Measurements from ENCODE around the gene TEX12. TPM values are rescaled to one million over a fixed set of nuclear protein-coding genes. Genes with fewer than 3 reads are reported as not detected.
A peak's percentile ranks its signal among the peaks of the same experiment; 100 is the strongest.
"Not testable (repeated sequence)": the region's sequence is repeated elsewhere in the genome, so short reads cannot be mapped to it uniquely, and the experiment has no call there.

The TEX12 gene
- total and polyA plus RNA-seq, 9 of the 15 experiments (the other 6 are each of a cell fraction or from before 2014, with no cell fraction given): 0.10 to 2.3 (median 0.67) TPM; not detected in 1

GRCh38 chr11:112195113-112195512, 27.9 kb downstream of the TEX12 start:
- intact Hi-C loops (cut with micrococcal nuclease); H3K27me3 ChIP-seq (ENCODE audit: control insufficient read depth in 2 of 2, insufficient read depth in 2 of 2, low read length in 2 of 2); H2AFZ ChIP-seq (ENCODE audit: low read depth, low read length); BruUV-seq (replicated peaks); DNase-seq (ENCODE audit: extremely low read depth in 1 of 4, low spot score in 3 of 4); H3K79me2 ChIP-seq (ENCODE audit: control insufficient read depth, insufficient read depth, low read length); H3K4me3 ChIP-seq; H4K20me1 ChIP-seq (replicated peaks; ENCODE audit: control insufficient read depth, insufficient read depth, low read length); POLR2A ChIA-PET; FAIRE-seq; H3K36me3 ChIP-seq (ENCODE audit: control insufficient read depth, insufficient read depth, low read length); in situ Hi-C loops (cut with MboI); H3K27ac ChIP-seq (ENCODE audit: extremely low read depth, low read depth, low read length); H3K9me3 ChIP-seq (replicated peaks; ENCODE audit: control insufficient read depth, insufficient read depth, low read depth, low read length); H3K9ac ChIP-seq (ENCODE audit: insufficient read depth in 1 of 2, low read depth in 2 of 2, low read length in 2 of 2); H3K9me1 ChIP-seq (ENCODE audit: control insufficient read depth, insufficient read depth, low read length); H3K4me1 ChIP-seq (replicated peaks in 1 of 2; ENCODE audit: control insufficient read depth in 2 of 2, insufficient read depth in 2 of 2, low read length in 2 of 2); H3K4me2 ChIP-seq (ENCODE audit: insufficient read depth, low read length); ATAC-seq; TF ChIP-seq CEBPG (CRISPR knock-in tag; IDR thresholded peaks at IDR 0.05): not testable (repeated sequence)
- 0 out of 4 replicates have a peak, but pooled peaks of 1 of the 2 experiments have one; percentile 30 for TF ChIP-seq CEBPG (tag; conservative IDR thresholded peaks at IDR 0.05 in 1 of 2, IDR thresholded peaks at IDR 0.05 in 1 of 2)
- TF ChIP-seq CEBPB (tag; IDR thresholded peaks at IDR 0.05): 0 out of 2 replicates have a peak, but pooled peaks have one; percentile 37
- 12% methylated on average over 9 of the region's 11 CpGs for WGBS (ENCODE audit: insufficient coverage, low coverage, missing lambda C conversion rate)
- CTCF ChIA-PET (ENCODE audit: low intra/inter-chr PET ratio): interaction anchor here (0.6 kb wide), 1 partner anchor 66 kb away, joined by 3 read pairs; no protein-coding TSS in a partner anchor

DNA sequence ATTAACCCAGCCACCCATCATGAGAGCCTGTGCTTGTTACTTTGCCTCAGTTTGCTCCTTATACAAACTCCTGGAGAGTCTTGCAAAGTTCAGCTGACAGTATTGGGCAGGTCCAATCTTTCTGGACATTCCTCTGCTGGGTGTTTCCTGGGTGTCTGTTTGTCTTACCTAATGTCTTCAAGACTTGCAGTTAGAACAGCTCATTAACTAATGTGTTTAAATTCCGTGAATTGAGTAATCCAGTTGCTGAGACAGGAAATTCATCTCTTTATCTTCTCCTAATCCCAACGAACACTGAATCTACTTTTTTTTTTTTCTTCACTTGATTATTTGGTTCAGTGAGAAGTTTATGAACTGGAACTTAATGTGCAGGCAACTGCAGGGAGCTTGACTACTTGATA, 28.8 kb downstream of the TEX12 start:
- Histone ChIP-seq H3K4me3 (no peak overlapping the region), H3K9me3 (replicated peaks; ENCODE audit: control insufficient read depth, insufficient read depth, low read depth, low read length) (no peaks in the 10 kb centered on the region), H3K4me2 (ENCODE audit: insufficient read depth, low read length) (no peak overlapping the region), H3K27me3 (ENCODE audit: control insufficient read depth in 2 of 2, insufficient read depth in 2 of 2, low read length in 2 of 2) (no peaks in the 10 kb centered on the region), H3K4me1 (replicated peaks in 1 of 2; ENCODE audit: control insufficient read depth in 2 of 2, insufficient read depth in 2 of 2, low read length in 2 of 2) (no peaks in the 10 kb centered on the region), H3K79me2 (ENCODE audit: control insufficient read depth, insufficient read depth, low read length) (no peaks in the 10 kb centered on the region), H2AFZ (ENCODE audit: low read depth, low read length) (no peak overlapping the region), H3K9ac (ENCODE audit: insufficient read depth in 1 of 2, low read depth in 2 of 2, low read length in 2 of 2) (no peak overlapping the region), H3K27ac (ENCODE audit: extremely low read depth, low read depth, low read length) (no peak overlapping the region), H3K9me1 (ENCODE audit: control insufficient read depth, insufficient read depth, low read length) (no peaks in the 10 kb centered on the region), H3K36me3 (ENCODE audit: control insufficient read depth, insufficient read depth, low read length) (no peaks in the 10 kb centered on the region), H4K20me1 (replicated peaks; ENCODE audit: control insufficient read depth, insufficient read depth, low read length) (no peaks in the 10 kb centered on the region)
- in situ Hi-C loops (cut with MboI): no loop called here
- ChIA-PET CTCF (ENCODE audit: low intra/inter-chr PET ratio) (interaction anchor here (0.6 kb wide), 1 partner anchor 65 kb away, joined by 3 read pairs; no protein-coding TSS in a partner anchor), POLR2A (interaction anchor here (0.7 kb wide), 1 partner anchor 853 kb away, joined by 3 read pairs; no protein-coding TSS in a partner anchor)
- TF ChIP-seq KLF1 (tag; IDR thresholded peaks at IDR 0.05): peak; percentile 74; the same call in 1 of the 2 replicates
- TF ChIP-seq POLR2AphosphoS5 (IDR thresholded peaks at IDR 0.05; ENCODE audit: control insufficient read depth, insufficient read depth, low read depth, low read length): no peak
- no peak for TF ChIP-seq ZC3H4 (CRISPR knock-in tag; IDR thresholded peaks at IDR 0.05; ENCODE audit: borderline replicate concordance)
- TF ChIP-seq, protein P1, sequence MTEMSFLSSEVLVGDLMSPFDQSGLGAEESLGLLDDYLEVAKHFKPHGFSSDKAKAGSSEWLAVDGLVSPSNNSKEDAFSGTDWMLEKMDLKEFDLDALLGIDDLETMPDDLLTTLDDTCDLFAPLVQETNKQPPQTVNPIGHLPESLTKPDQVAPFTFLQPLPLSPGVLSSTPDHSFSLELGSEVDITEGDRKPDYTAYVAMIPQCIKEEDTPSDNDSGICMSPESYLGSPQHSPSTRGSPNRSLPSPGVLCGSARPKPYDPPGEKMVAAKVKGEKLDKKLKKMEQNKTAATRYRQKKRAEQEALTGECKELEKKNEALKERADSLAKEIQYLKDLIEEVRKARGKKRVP (CRISPR knock-in tag; IDR thresholded peaks at IDR 0.05): no peak
- TF ChIP-seq TAL1 (IDR thresholded peaks at IDR 0.05): no peak
- TF ChIP-seq RBM14 (IDR thresholded peaks at IDR 0.05; ENCODE audit: borderline replicate concordance, insufficient read depth, low read depth, low read length): no peak
- TF ChIP-seq USF2 (CRISPR knock-in tag; IDR thresholded peaks at IDR 0.05): no peak
- no peak for TF ChIP-seq ZSCAN32 (CRISPR knock-in tag; IDR thresholded peaks at IDR 0.05)
- BruUV-seq (replicated peaks): no TSS peak
- intact Hi-C loops (cut with micrococcal nuclease): no loop called here
- ATAC-seq: peak; percentile 29; the same call in 1 of the 3 replicates
- no peak for DNase-seq (ENCODE audit: extremely low read depth in 1 of 4, low spot score in 3 of 4)
- no peak for FAIRE-seq
- 0% methylated on average over 2 of the region's 2 CpGs for WGBS (ENCODE audit: insufficient coverage, low coverage, missing lambda C conversion rate)

Data from K562 (cell line).